ENCODE data around the gene KIAA1671.

Gene KIAA1671

GRCh38 chr22:25068707-25069106 is 116.2 kb downstream of the KIAA1671 start:
- DNase-seq (ENCODE audit: low read depth), result no peak

DNA sequence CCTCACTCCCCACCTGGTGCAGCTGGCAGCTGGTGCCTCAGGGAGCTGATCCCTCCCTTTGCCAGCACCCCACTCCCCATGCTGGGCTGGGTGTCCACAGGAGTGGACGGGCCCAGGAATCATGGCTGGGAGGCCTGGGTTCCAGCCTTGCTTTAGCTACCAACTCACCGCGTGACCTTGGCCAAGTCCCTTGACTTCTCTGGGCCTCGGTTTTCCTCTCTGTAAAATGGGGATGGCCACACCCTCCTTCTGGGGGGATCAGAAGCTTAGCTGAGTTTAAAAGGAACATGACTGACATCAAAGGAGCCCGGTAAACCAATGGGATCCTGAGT is 116.9 kb downstream of the KIAA1671 start:
- no peak for DNase-seq (ENCODE audit: low read depth)

DNA sequence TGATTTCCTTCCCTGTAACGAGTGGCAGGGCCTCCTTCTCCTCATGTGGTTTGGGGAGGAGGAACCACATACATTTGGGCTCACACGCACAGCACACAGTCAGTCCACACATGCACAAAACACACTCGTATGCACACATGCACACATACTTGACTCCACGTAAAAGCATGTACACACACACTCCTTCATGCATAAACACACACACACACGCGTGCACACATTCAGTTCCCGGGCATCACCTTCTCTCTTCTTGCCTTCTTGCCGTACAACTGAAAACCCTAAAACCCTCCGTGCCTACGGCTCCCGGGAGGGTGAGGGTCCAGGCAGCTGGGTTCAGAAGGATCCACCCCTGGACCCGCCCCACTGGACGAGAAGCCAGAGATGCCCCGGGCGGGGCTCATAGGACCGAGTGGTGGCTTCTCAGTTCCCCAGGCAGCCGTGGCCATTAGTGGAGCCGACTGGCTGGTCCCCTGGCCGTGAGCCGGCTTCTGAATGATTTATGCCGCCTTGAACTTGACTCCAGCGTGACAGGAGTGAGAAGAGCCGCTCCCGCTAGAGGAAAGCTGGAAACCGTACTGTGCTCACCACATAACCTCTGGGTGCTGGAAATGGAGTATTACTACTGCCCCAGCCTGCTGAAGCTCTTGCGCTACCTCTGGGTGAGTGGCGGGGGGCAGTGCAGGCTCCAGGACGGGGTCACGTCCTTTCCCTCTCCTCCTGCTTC is 117.4 kb downstream of the KIAA1671 start:
- no peak for DNase-seq (ENCODE audit: low read depth)

- DNase-seq (ENCODE audit: low read depth), result no peak
Observed at GRCh38 chr22:25070956-25071355, 118.4 kb downstream of the KIAA1671 start.

DNA sequence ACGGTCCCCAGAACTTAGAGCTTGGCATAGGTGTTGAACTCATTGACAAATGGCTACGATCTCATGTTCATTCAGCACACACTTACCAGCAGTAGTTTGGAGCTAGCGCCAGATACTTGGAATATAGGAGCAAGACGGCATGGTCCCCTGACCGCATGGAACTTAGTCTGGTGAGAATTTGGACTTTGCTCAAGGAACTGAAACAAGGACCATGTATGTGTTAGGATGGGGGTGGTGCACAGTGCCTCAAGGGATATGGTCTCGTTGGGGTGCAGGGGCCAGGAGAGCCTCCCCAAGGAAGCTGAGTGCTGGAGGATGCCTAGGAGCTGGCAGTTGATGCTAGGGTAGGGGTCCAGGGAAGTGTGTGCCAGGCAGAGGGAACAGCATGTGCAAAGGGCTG is 119.2 kb downstream of the KIAA1671 start:
- DNase-seq (ENCODE audit: low read depth), result no peak

- no peak for DNase-seq (ENCODE audit: low read depth)
Observed at GRCh38 chr22:25072406-25072805, 119.9 kb downstream of the KIAA1671 start.

DNA sequence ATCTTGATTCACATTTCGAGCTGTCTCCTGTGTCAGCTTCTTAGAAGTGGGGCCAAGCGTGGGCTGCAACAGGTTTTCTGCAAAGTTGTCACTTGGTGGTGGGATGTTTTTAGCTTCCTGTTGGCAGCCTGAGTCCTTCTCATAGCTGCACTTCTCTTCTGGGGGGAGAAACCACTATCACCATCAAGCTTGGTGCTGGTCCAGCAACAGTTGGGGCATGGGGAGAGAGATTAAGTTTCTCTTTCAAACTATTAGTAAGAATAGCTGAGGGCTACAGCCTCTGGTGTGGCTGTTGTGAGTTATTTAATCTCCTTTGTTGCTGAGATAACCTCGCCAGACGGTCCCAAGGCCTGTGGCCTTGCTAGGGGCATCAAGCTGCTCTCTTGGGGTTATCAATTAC is 123.8 kb downstream of the KIAA1671 start:
- no peak for DNase-seq (ENCODE audit: low read depth)

GRCh38 chr22:25077056-25077455 is 124.5 kb downstream of the KIAA1671 start:
- no peak for DNase-seq (ENCODE audit: low read depth)

- DNase-seq (ENCODE audit: low read depth), result no peak
Observed at GRCh38 chr22:25077964-25078363, 125.4 kb downstream of the KIAA1671 start.

DNA sequence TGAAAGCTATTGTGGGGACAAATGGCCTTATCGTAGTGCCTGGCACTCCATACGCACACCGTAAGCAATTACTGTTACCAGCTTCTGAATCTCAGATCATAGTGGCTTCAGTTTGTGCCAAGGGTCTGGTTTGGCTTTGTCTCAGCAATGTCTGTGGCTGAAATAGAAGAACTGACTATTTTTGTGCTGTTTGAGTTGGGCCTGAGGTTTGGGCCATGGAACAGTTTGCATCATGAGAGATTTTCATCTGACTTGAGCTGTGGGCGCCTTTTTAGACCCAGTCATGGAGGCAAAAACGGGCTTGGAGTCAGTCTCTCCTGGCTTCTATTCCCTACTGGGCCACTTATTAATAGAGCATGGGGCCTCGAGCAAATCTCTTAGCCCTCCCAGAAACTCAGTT is 126.1 kb downstream of the KIAA1671 start:
- DNase-seq (ENCODE audit: low read depth), result no peak

DNA sequence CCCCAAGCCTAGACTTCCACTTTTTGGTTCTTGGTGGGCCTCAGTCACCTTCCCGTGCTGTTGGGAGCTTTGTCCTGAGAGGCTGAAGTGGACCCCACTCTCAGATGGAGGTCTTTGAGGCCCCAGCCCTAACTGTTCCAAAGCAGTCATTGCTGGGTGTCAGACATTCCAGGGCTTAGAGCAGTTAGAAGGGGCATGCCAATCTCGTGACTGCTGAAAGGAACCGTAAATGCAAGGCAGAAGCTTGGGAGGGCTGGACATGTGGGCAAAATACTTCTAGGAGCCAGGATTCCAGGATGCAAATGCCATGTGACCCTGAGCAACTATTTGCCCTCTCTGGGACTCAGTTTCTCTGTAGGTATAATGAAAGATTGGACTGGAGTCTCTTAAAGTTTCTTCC is 128.3 kb downstream of the KIAA1671 start:
- no peak for DNase-seq (ENCODE audit: low read depth)

DNA sequence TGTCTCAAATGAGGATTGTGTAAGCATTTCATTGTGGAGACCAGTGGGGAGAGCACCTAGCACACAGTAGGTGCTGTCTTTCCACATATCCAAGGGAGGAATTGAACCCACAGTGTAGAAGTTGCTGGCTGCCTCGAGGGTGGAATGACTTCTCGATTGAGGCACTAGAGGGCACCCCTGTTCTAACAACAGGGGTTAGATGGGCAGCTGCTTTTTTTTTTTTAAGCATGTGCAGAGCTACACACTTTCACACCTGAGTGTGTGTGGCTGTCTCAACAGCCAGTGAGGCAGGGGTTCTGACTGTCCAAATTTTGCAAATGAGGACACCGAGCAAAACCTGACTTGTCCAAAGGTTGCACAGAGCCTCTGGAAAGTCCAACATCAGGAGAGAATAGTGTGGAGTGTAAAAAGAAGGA is 128.9 kb downstream of the KIAA1671 start:
- DNase-seq (ENCODE audit: low read depth), result peak; percentile 17

DNA sequence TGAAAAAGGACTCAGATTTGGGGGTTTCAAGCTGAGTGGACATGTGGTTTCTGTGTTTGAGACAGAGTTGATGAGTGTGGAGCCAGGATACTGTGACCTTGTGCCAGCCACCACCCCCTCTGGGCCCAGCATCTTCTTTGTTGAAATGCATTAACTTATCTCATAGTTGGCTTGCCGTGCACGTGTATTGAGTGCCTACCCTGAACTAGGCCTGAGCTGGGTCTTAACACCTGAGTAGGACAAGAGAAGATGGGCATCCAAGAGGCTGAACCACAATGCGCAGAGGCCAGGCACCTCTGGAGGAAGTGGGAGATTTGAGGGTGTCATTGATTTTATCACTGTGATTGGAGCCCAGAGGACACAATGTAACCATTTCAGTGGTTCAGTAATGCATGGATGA is 129.6 kb downstream of the KIAA1671 start:
- no peak for DNase-seq (ENCODE audit: low read depth)

GRCh38 chr22:25083056-25083806 is 130.7 kb downstream of the KIAA1671 start:
- no peak for DNase-seq (ENCODE audit: low read depth)

DNA sequence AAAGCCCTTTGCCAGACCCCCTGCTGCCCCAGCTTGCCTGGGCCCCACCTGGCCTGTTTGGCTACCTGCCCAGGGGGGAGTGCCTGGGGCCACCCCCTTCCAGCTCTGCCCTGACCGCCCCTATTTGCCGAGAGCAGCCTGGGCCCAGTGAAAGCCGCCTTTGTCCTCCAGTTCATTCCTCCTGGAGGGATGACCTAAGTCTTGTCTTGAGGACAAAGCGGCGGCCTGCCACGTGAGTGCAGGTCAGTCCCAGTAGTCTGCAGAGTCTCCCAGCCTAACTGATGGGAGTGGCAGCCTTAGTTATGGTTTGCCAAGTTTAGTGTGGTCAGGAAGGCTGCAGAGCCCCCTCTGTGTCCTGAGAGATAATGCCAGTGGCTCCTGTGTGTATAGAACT is 131.3 kb downstream of the KIAA1671 start:
- no peak for DNase-seq (ENCODE audit: low read depth)

DNA sequence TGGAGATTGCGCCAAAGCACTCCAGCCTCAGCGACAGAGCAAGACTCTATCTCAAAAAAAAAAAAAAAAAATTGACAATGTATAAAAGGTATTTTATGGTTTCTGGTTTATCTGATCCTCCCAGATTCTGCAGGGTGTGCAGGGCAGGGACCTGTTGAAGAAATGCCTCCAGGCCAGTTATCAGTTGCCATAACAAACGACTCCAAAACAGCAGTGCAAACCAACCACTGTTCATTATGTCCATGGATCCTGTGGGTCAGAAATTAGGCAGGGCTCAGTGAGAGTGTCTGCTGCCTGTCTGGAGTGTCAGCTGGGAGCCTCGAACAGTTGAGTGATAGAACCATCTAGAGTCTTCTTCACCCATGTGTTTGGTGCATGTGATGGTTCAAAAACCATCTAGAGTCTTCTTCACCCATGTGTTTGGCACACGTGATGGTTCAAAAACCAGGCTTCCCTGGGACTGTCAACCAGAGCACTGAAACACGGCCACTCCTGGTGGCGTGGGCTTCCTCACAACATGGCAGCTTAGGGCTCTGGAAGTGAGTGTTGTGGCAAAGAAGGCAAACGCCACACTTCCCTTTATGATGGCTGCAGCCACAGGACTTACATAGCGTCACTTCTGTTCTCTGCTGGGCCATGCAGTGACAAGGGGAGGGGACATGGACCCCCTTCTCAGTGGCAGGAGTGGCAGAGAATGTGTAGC is 132.0 kb downstream of the KIAA1671 start:
- DNase-seq (ENCODE audit: low read depth), result no peak

DNA sequence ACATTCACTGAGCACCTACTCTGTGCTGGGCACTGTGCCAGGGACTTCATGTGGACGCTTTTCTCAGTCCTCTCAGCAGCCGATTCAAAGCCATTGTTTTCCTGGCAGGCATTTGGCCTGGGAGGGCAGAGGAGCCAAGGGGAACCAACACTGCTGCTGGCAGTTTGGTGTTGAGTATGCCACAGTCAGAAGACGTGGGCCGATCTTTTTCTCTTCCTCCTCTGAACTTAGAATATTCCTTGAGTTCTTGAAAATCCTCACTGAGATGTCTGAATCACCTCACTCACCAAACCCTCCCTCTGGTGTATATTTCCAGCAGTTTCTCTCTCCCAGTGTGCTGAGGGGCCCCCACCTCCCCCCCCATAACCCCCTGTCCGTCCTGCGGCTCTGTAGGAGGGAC is 132.6 kb downstream of the KIAA1671 start:
- DNase-seq (ENCODE audit: low read depth), result no peak

DNA sequence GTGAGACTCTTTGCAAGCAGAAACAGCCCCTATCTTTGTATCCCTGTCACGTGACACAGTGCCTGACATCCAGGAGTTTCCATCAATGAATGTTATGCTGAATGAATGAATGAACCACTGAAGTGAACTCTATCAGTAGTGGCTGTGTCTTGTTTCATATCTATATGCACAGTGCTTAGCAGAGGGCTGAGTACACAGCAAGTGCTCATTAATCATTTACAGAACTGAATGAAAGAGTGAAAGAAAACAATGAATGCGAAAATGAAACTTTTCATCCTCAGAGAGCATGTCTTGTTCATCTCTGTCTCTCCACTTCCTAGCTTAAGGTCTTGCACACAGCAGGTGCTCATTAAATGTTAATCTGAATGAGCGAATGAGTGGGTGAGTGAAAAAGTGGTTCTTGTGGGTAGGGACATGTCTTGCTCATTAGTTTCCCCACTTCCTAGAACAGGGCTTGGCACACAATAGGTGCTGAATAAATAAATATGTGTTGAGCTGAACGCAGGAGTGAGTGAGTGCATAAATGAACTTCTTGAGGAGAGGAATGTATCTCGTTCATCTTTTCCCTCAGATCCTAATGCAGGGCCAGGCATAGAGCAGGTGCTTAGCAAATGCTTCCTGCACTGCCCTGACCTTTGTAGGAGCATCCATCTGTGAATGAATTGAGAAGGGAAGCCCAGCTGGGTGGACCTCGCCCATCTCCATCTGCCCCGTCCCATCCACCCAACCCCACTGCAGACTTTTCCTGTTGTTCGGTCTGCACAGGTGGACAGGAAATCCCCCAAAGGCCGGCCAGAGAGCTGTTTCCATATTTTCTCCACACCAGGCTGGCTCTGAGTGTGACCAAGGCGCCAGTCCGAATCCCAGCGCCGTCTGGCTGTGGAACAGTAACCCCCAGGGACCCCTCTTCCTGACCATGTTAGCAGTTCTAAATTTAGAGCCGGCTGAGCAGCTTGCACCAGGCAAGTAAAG is 133.7 kb downstream of the KIAA1671 start:
- DNase-seq (ENCODE audit: low read depth), result no peak

- DNase-seq (ENCODE audit: low read depth), result no peak
Observed at GRCh38 chr22:25086902-25087282, 134.4 kb downstream of the KIAA1671 start.

DNA sequence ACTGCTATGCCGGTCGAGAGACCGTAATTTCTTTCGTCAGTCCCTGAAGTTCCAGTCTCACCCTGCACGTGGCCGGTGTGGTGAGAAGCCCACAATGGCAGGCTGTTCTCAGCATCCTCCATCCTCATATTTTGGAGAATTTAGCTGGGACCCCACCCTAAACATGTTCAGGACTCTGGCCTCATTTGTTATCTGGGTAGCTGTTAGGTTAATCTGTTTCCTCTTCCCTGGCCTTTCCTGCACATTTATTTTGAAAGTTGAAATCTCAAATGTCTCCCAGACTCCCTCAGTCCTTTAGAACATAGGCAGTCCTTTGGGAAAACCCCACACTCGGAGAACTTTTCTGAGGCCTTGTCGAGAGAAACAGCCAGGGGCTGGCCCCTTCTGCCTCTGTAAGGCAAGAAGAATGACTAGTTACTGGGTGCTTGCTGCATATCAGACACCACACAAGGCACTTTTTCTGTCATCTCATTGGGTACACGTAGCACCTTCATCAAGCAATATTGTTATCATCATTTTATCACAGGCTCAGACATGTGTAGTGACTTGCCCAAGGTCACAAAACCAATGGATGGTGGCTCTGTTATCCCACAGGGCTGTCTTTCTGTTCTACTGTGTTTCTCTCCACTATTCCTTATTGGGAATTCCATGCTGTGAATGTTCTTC is 137.8 kb downstream of the KIAA1671 start:
- DNase-seq (ENCODE audit: low read depth), result no peak

DNA sequence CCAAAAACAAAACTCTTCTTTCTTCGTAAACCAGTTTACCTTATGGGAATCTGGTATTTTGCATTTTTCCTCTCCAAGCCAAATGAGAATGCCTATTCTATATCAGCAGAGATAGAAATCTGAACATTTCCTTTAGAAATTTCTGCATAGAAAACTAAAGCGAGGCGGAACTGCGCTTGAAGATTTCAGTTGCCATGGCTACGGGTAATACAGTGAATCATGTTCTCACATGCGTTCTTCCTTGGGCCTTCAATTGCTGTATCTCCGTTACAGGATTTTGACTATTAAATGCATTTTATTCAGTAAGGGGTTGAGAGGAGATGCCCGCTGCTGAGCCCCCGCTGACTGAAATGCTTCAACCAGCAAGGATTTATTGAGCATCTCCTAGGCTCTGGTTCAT is 138.9 kb downstream of the KIAA1671 start:
- no peak for DNase-seq (ENCODE audit: low read depth)

GRCh38 chr22:25092119-25092518 is 139.6 kb downstream of the KIAA1671 start:
- no peak for DNase-seq (ENCODE audit: low read depth)

Data from stimulated activated CD8-positive, alpha-beta memory T cell treated with anti-CD3 and anti-CD28 coated beads, Interleukin-15, amount 100 ng/mL, for 1 hour (primary cell).